HepG2 (cell line): ENCODE results near the gene IQUB. TPM values are rescaled to one million over a fixed set of nuclear protein-coding genes. Genes with fewer than 3 reads are reported as not detected.

ENCODE experiments used
- ATAC-seq: fragments of 200-7000 bp; cut with Tn5 transposase; 3 replicates; pipeline ENCODE4 v1.9.1; 2020; ENCODE audit warnings: mild to moderate bottlenecking, moderate library complexity
- BruUV-seq: library from RNA; stranded (reverse); fragments of 400-500 nt; replicated peaks from 2 replicates; lab custom pipeline; 2021; lab: Mats Ljungman, UMichigan
- CTCF ChIA-PET: fragments of 300-600 bp; formaldehyde crosslinking; extraction: SDS; loops from one replicate; lab custom pipeline; 2021; ENCODE audit warnings: low total read pairs, inconsistent platforms, low intra/inter-chr PET ratio; lab: Yijun Ruan, JAX
- POLR2A ChIA-PET: fragments of 350-600 bp; sonication (Branson Sonifier 250); formaldehyde crosslinking; loops from one replicate; lab custom pipeline; 2020; ENCODE audit warnings: antibody characterized with exemption, inconsistent platforms; lab: Yijun Ruan, JAX
- DNase-seq: peaks from one replicate; pipeline ENCODE4 v3.0.0-alpha.2; 2015; ENCODE audit warnings: low spot score
- FAIRE-seq: peaks from 3 replicates; lab custom pipeline; 2011; peaks lifted over from hg19 to GRCh38; lab: Jason Lieb, UNC
- H2AFZ ChIP-seq: one replicate; pipeline ENCODE4 v1.6.1; 2011; ENCODE audit warnings: low read length, inconsistent platforms
- H3K27ac ChIP-seq: fragments of 300-600 bp; 3 replicates; pipeline ENCODE4 v1.8.0; 2011; ENCODE audit warnings: mixed run types, mild to moderate bottlenecking, mixed read lengths, low read length, inconsistent platforms; ENCODE audit not compliant: insufficient read depth; ENCODE audit errors: extremely low read length
- H3K27me3 ChIP-seq, 2 experiments: fragments of 200-600 bp in 1 of 2; 2 replicates in 1 of 2; 3 replicates in 1 of 2; pipeline versions ENCODE4 v1.6.0 to v1.8.0; 2011; ENCODE audit warnings: low read length in 2 of 2, mild to moderate bottlenecking in 2 of 2, moderate library complexity in 2 of 2, inconsistent platforms in 1 of 2; ENCODE audit not compliant: insufficient read depth in 2 of 2, control insufficient read depth in 1 of 2
- H3K36me3 ChIP-seq, 2 experiments: fragments of 200-600 bp in 1 of 2; replicated peaks in 1 of 2; 2 replicates in 1 of 2; 3 replicates in 1 of 2; pipeline versions ENCODE4 v1.5.1 to v1.8.0; 2011; ENCODE audit warnings: low read length in 2 of 2, inconsistent platforms in 1 of 2; ENCODE audit not compliant: insufficient read depth in 2 of 2, control insufficient read depth in 1 of 2
- H3K4me1 ChIP-seq: 2 replicates; pipeline ENCODE4 v1.5.1; 2012; ENCODE audit warnings: low read length, inconsistent platforms; ENCODE audit not compliant: insufficient read depth
- H3K4me2 ChIP-seq: 2 replicates; pipeline ENCODE4 v1.6.0; 2011; ENCODE audit warnings: low read depth, low read length, inconsistent platforms
- H3K4me3 ChIP-seq, 3 experiments: fragments of 200-600 bp in 1 of 3; sonication (generic), shearing (Covaris generic) in 1 of 3; replicated peaks in 1 of 3; 2 replicates each; pipeline ENCODE4 v1.5.1; 2011 to 2016; ENCODE audit warnings: low read length in 3 of 3, inconsistent platforms in 2 of 3, low read depth in 2 of 3, mild to moderate bottlenecking in 2 of 3, control low read depth in 1 of 3, mixed read lengths in 1 of 3; ENCODE audit not compliant: insufficient read depth in 1 of 3
- H3K79me2 ChIP-seq: one replicate; pipeline ENCODE4 v1.6.1; 2011; ENCODE audit warnings: low read length, inconsistent platforms; ENCODE audit not compliant: insufficient read depth
- H3K9ac ChIP-seq: 2 replicates; pipeline ENCODE4 v1.6.0; 2011; ENCODE audit warnings: mild to moderate bottlenecking, low read depth, low read length, inconsistent platforms; ENCODE audit not compliant: insufficient read depth
- H3K9me3 ChIP-seq: 2 replicates; pipeline ENCODE4 v1.5.1; 2012; ENCODE audit warnings: mild to moderate bottlenecking, low read length
- H4K20me1 ChIP-seq: 2 replicates; pipeline ENCODE4 v1.6.0; 2011; ENCODE audit warnings: inconsistent platforms, mild to moderate bottlenecking, low read length, moderate library complexity; ENCODE audit not compliant: insufficient read depth
- KMT2B ChIP-seq: IDR thresholded peaks from 2 replicates; pipeline ENCODE4 v1.6.1; 2016; ENCODE audit warnings: missing genetic modification reagents, missing compliant biosample characterization
- MXD4 ChIP-seq: IDR thresholded peaks from 2 replicates; pipeline ENCODE4 v1.6.1; 2016; ENCODE audit warnings: mild to moderate bottlenecking, missing biosample characterization, missing genetic modification reagents
- TCF7L2 ChIP-seq: IDR thresholded peaks from 2 replicates; pipeline ENCODE4 v1.6.1; 2011; ENCODE audit warnings: mild to moderate bottlenecking, low read depth, low read length, moderate library complexity
- TIGD3 ChIP-seq: sonication (generic); formaldehyde crosslinking; IDR thresholded peaks from 2 replicates; pipeline ENCODE4 v1.5.1; 2020; ENCODE audit warnings: mild to moderate bottlenecking, missing genetic modification reagents, borderline replicate concordance
- ZBTB44 ChIP-seq: sonication (generic); formaldehyde crosslinking; IDR thresholded peaks from 2 replicates; pipeline ENCODE4 v1.4.0; 2020; ENCODE audit warnings: missing genetic modification reagents
- ZNF138 ChIP-seq: sonication (generic); formaldehyde crosslinking; IDR thresholded peaks from 2 replicates; pipeline ENCODE4 v1.5.0; 2020; ENCODE audit warnings: mild to moderate bottlenecking, low read depth, missing genetic modification reagents
- ZNF180 ChIP-seq: sonication (generic); formaldehyde crosslinking; IDR thresholded peaks from 2 replicates; pipeline ENCODE4 v1.4.0; 2020; ENCODE audit warnings: low read depth, missing genetic modification reagents, borderline replicate concordance
- ZNF253 ChIP-seq: sonication (generic); formaldehyde crosslinking; IDR thresholded peaks from 2 replicates; pipeline ENCODE4 v1.8.0; 2022; ENCODE audit warnings: mild to moderate bottlenecking, missing genetic modification reagents, borderline replicate concordance
- ZNF292 ChIP-seq: sonication (generic); formaldehyde crosslinking; IDR thresholded peaks from 2 replicates; pipeline ENCODE4 v1.8.1; 2022; ENCODE audit warnings: mild to moderate bottlenecking, low read depth, missing genetic modification reagents, borderline replicate concordance
- ZNF570 ChIP-seq: sonication (generic); formaldehyde crosslinking; IDR thresholded peaks from 2 replicates; pipeline ENCODE4 v1.4.0; 2020; ENCODE audit warnings: mild to moderate bottlenecking, missing genetic modification reagents, borderline replicate concordance
- ZNF574 ChIP-seq: sonication (generic); formaldehyde crosslinking; IDR thresholded peaks from 2 replicates; pipeline ENCODE4 v1.4.0; 2020; ENCODE audit warnings: missing genetic modification reagents
- ZNF687 ChIP-seq: sonication (generic); formaldehyde crosslinking; IDR thresholded peaks from 2 replicates; pipeline ENCODE4 v1.5.1; 2020; ENCODE audit warnings: mild to moderate bottlenecking, missing genetic modification reagents, moderate library complexity
- ZNF713 ChIP-seq: sonication (generic); formaldehyde crosslinking; IDR thresholded peaks from 2 replicates; pipeline ENCODE4 v1.4.0; 2020; ENCODE audit warnings: mild to moderate bottlenecking, missing genetic modification reagents
- WGBS: methylation state at CpG from one replicate; pipeline ENCODE4 v1.1.6; 2017; ENCODE audit warnings: low lambda C conversion rate; 5-methylcytosine and 5-hydroxymethylcytosine counted together
- in situ Hi-C: cut with HindIII; loops from 2 replicates; pipeline ENCODE4 v1.10.0; 2017; ENCODE audit warnings: low pct_unique_long_range_greater_than_20kb; ENCODE audit not compliant: extremely low pct_ligation_motif_present
- intact Hi-C: fragments of 100-400 bp; cut with micrococcal nuclease; formaldehyde crosslinking; loops from one replicate; pipeline ENCODE4 v1.10.0; 2022; ENCODE audit not compliant: unreplicated experiment
- polyA plus RNA-seq, 8 experiments: library from polyadenylated mRNA; depleted of rRNA in 3 of 8; stranded (reverse) in 7 of 8; unstranded in 1 of 8; fragments of >200 nt; fragmentation: Illumina TruSeq in 4 of 8; extraction: Trizol in 4 of 8; gene quantifications; 2 replicates each; pipeline versions ENCODE4 v1.2.1 to v1.2.3, GENCODE V29; 2011 to 2016; ENCODE audit warnings: low read depth in 4 of 8, missing spikeins in 1 of 8, mixed read lengths in 1 of 8; ENCODE audit not compliant: insufficient read depth in 1 of 8
- total RNA-seq, 5 experiments: library from RNA; depleted of rRNA; stranded (reverse); fragments of >200 nt; fragmentation: Illumina TruSeq; extraction: Trizol; gene quantifications; 2 replicates each; pipeline ENCODE4 v1.2.3, GENCODE V29; 2016; ENCODE audit warnings: low read depth in 1 of 5

Gene IQUB
- total and polyA plus RNA-seq, 2 of the 13 experiments (the other 11 are each of a cell fraction or from before 2014, with no cell fraction given) = 0.07 TPM; not detected in 1

- no peak for ATAC-seq
- FAIRE-seq = no peak
- Histone ChIP-seq H2AFZ (no peak overlapping the region), H3K27me3 (no peaks in the 10 kb centered on the region), H3K4me2 (no peak overlapping the region), H3K9ac (no peak overlapping the region), H3K9me3 (no peaks in the 10 kb centered on the region), H3K36me3 (no peaks in the 10 kb centered on the region), H3K4me3 (no peak overlapping the region), H3K4me1 (no peaks in the 10 kb centered on the region), H4K20me1 (no peaks in the 10 kb centered on the region), H3K79me2 (no peaks in the 10 kb centered on the region), H3K27ac (no peak overlapping the region)
- ChIA-PET CTCF (no interaction called here), POLR2A (no interaction called here)
- DNase-seq = no peak
- BruUV-seq = no TSS peak
- WGBS = 0% methylated on average over 1 of the region's 1 CpG
- in situ Hi-C loops (no loop called here), intact Hi-C loops (no loop called here)
- TF ChIP-seq TCF7L2 (no peak), ZBTB44 (no peak), ZNF687 (CRISPR knock-in tag) (no peak), ZNF180 (CRISPR knock-in tag) (no peak), ZNF570 (CRISPR knock-in tag) (no peak), MXD4 (CRISPR knock-in tag) (no peak), ZNF138 (CRISPR knock-in tag) (no peak), ZNF574 (CRISPR knock-in tag) (no peak), KMT2B (CRISPR knock-in tag) (no peak), TIGD3 (CRISPR knock-in tag) (no peak), ZNF713 (CRISPR knock-in tag) (no peak), ZNF253 (CRISPR knock-in tag) (no peak), ZNF292 (CRISPR knock-in tag) (no peak)
Measured at GRCh38 chr7:123455965-123456470, 78.4 kb downstream of the IQUB start.
